Skeletal muscle cell (primary cell): ENCODE measurements around the gene DIP2C.

Source experiments
- DNase-seq: peaks from one replicate; pipeline ENCODE4 v3.0.0-alpha.2; 2010; ENCODE audit warnings: low read depth
- H3K4me3 ChIP-seq: 2 replicates; pipeline ENCODE4 v1.5.1; 2011; ENCODE audit warnings: low read depth, mild to moderate bottlenecking, control low read depth, low read length, moderate library complexity

DIP2C gene

GRCh38 chr10:244227-244626 is 445.2 kb downstream of the DIP2C start:
- no peak overlapping the region for H3K4me3 ChIP-seq
- no peak for DNase-seq

GRCh38 chr10:241966-242643 is 447.4 kb downstream of the DIP2C start:
- H3K4me3 ChIP-seq: no peak overlapping the region
- DNase-seq: no peak

GRCh38 chr10:241451-241850 is 448.0 kb downstream of the DIP2C start:
- no peak overlapping the region for H3K4me3 ChIP-seq
- DNase-seq: no peak

- DNase-seq: no peak
- no peak overlapping the region for H3K4me3 ChIP-seq
Observed at GRCh38 chr10:239109-239508, 450.4 kb downstream of the DIP2C start.

GRCh38 chr10:235915-236314 is 453.6 kb downstream of the DIP2C start:
- no peak overlapping the region for H3K4me3 ChIP-seq
- no peak for DNase-seq

- no peak for DNase-seq
- no peak overlapping the region for H3K4me3 ChIP-seq
Observed at GRCh38 chr10:234708-235406, 454.6 kb downstream of the DIP2C start.

- no peak for DNase-seq
- no peak overlapping the region for H3K4me3 ChIP-seq
Observed at GRCh38 chr10:232878-233277, 456.6 kb downstream of the DIP2C start.

- H3K4me3 ChIP-seq: no peak overlapping the region
- no peak for DNase-seq
Observed at GRCh38 chr10:232061-232460, 457.4 kb downstream of the DIP2C start.

- no peak for DNase-seq
- no peak overlapping the region for H3K4me3 ChIP-seq
Observed at GRCh38 chr10:230758-231157, 458.7 kb downstream of the DIP2C start.

- no peak for DNase-seq
- H3K4me3 ChIP-seq: no peak overlapping the region
Observed at GRCh38 chr10:228366-228765, 461.1 kb downstream of the DIP2C start.

GRCh38 chr10:227014-227413 is 462.5 kb downstream of the DIP2C start:
- no peak for DNase-seq
- H3K4me3 ChIP-seq: no peak overlapping the region

- no peak for DNase-seq
- no peak overlapping the region for H3K4me3 ChIP-seq
Observed at GRCh38 chr10:226018-226417, 463.4 kb downstream of the DIP2C start.

- DNase-seq: no peak
- H3K4me3 ChIP-seq: no peak overlapping the region
Observed at GRCh38 chr10:224571-224970, 464.9 kb downstream of the DIP2C start.
